Stimulated activated CD4-positive, alpha-beta T cell treated with anti-CD3 and anti-CD28 coated beads, Interleukin-4, amount 100 ng/mL, for 48 hours (primary cell): Measurements from ENCODE around the gene TMPRSS2.

ENCODE experiments used
- DNase-seq, 2 donors: peaks; one replicate each; pipeline ENCODE4 v3.0.0-alpha.2; 2020; ENCODE audit warnings: low read depth in 2 of 2

TMPRSS2 gene

GRCh38 chr21:41507521-41508414, at the start of gene TMPRSS2:
TSS of gene TMPRSS2 (minus strand) at chr21:41508158. CDS start at chr21:41498133, 10,025 bp downstream.
- no peak for DNase-seq

- DNase-seq = no peak
Observed at GRCh38 chr21:41555057-41555456, 47.1 kb upstream of the TMPRSS2 start.

GRCh38 chr21:41552254-41552653, 44.3 kb upstream of the TMPRSS2 start:
- no peak for DNase-seq

- no peak for DNase-seq
Observed at GRCh38 chr21:41548781-41549180, 40.8 kb upstream of the TMPRSS2 start.

GRCh38 chr21:41547111-41547510, 39.2 kb upstream of the TMPRSS2 start:
- no peak for DNase-seq

GRCh38 chr21:41545500-41546359, 37.8 kb upstream of the TMPRSS2 start:
- DNase-seq = no peak

- no peak for DNase-seq
Observed at GRCh38 chr21:41542727-41543126, 34.8 kb upstream of the TMPRSS2 start.

- no peak for DNase-seq
Observed at GRCh38 chr21:41537356-41537755, 29.4 kb upstream of the TMPRSS2 start.

GRCh38 chr21:41536827-41537103, 28.8 kb upstream of the TMPRSS2 start:
- no peak for DNase-seq

- no peak for DNase-seq
Observed at GRCh38 chr21:41536076-41536826, 28.3 kb upstream of the TMPRSS2 start.

- DNase-seq = no peak
Observed at GRCh38 chr21:41530366-41530765, 22.4 kb upstream of the TMPRSS2 start.

GRCh38 chr21:41529769-41530168, 21.8 kb upstream of the TMPRSS2 start:
- DNase-seq = no peak

- DNase-seq = no peak
Observed at GRCh38 chr21:41526478-41527087, 18.6 kb upstream of the TMPRSS2 start.

GRCh38 chr21:41523175-41523574, 15.2 kb upstream of the TMPRSS2 start:
- no peak for DNase-seq

- no peak for DNase-seq
Observed at GRCh38 chr21:41521489-41522027, 13.6 kb upstream of the TMPRSS2 start.

GRCh38 chr21:41520560-41521442, 12.8 kb upstream of the TMPRSS2 start:
- DNase-seq = no peak

- DNase-seq = no peak
Observed at GRCh38 chr21:41519806-41520559, 12.0 kb upstream of the TMPRSS2 start.

- no peak for DNase-seq
Observed at GRCh38 chr21:41518757-41519156, 10.8 kb upstream of the TMPRSS2 start.

GRCh38 chr21:41511858-41512257, 3.9 kb upstream of the TMPRSS2 start:
- no peak for DNase-seq

- DNase-seq = no peak
Observed at GRCh38 chr21:41510500-41510899, 2.5 kb upstream of the TMPRSS2 start.
